ENCODE results near the gene CHST3. TPM values are rescaled to one million over a fixed set of nuclear protein-coding genes. Genes with fewer than 3 reads are reported as not detected.

The CHST3 gene
- total RNA-seq, 1 experiment from 2014 or later: 44.6 TPM

DNA sequence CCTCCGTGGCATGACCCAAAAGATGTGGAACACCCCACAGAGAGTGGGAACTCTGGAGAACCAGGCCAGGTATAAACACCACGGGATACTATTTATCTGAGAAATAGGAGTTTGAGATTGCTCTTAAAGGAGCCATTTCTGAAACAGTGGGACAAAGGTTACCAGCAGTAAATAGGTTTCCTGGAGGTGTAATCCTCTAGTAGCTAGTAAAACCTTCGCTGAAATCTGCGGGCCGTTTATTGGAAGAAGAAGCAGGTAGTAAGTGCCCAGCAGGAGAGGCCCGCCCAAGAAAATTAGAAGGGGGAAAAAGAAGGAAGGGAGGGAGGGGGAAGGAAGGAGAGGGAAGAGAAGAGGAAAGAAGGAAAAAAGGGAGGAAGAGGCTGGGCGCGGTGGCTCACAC lies 51.6 kb downstream of the CHST3 start:
- Histone ChIP-seq H3K27ac (ENCODE audit: low read length) (no peak overlapping the region), H3K4me1 (ENCODE audit: control insufficient read depth, insufficient read depth, low read length) (0 out of 2 replicates have a peak, but pooled peaks cover 10% of the 10 kb centered on the region), H3K9me3 (ENCODE audit: control insufficient read depth, insufficient read depth, low read depth, low read length) (no peaks in the 10 kb centered on the region), H3K27me3 (ENCODE audit: control insufficient read depth, insufficient read depth, low read length) (no peaks in the 10 kb centered on the region), H3K36me3 (ENCODE audit: control insufficient read depth, insufficient read depth, low read length) (no peaks in the 10 kb centered on the region), H3K4me3 (ENCODE audit: low read depth in 2 of 2, low read length in 2 of 2) (no peak overlapping the region)
- no TSS peak for BruUV-seq (replicated peaks)
- intact Hi-C loops (cut with micrococcal nuclease; ENCODE audit: unreplicated experiment): no loop called here
- no peak for TF ChIP-seq POLR2AphosphoS5 (IDR thresholded peaks at IDR 0.05; ENCODE audit: low read depth, low read length)
- ATAC-seq: no peak
- POLR2A ChIA-PET: no interaction called here
- DNase-seq (ENCODE audit: low read depth, low spot score): no peak
- in situ Hi-C loops (cut with HindIII; ENCODE audit: low pct_unique_long_range_greater_than_20kb, low sequenced_read_pairs): no loop called here
- CTCF ChIA-PET: no interaction called here

DNA sequence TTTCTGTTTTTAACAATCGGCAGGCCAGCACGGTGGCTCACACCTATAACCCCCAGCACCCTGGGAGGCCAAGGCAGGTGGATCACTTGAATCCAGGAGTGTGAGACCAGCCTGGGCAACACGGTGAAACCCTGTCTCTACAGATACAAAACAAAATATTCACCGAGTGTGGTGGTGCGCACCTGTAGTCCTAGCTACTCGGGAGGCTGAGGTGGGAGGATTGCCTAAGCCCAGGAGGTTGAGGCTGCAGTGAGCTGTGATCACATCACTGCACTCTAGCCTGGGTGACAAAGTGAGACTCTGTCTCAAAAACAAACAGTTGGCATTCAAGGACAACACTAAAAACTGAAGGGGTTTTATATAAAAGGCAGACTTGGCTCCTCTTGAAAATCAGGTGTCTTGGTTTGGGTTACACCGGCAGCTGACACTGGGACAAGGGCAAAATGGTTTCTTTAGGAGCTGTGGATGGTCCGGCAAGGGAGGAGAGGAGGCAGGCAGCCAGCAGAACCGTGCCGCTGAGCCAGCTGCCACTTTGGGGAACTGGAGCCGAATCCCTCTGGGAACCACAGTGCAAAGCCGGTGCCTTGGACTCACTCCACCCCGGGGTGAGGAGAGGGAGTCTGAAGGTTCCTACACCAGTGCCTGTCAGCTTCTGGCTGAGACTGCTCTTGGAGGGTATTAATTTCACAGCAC lies 52.6 kb downstream of the CHST3 start:
- DNase-seq (ENCODE audit: low read depth, low spot score) (no peak), ATAC-seq (peak; percentile 31)
- no peaks in the 10 kb centered on the region for H3K9me3 ChIP-seq (ENCODE audit: control insufficient read depth, insufficient read depth, low read depth, low read length)
- intact Hi-C loops (cut with micrococcal nuclease; ENCODE audit: unreplicated experiment) (no loop called here), in situ Hi-C loops (cut with HindIII; ENCODE audit: low pct_unique_long_range_greater_than_20kb, low sequenced_read_pairs) (no loop called here)
- POLR2A ChIA-PET: no interaction called here
- CTCF ChIA-PET: interaction anchor here (1.0 kb wide), 1 partner anchor 32 kb away, joined by 3 read pairs; no protein-coding TSS in a partner anchor
- H3K27me3 ChIP-seq (ENCODE audit: control insufficient read depth, insufficient read depth, low read length): no peaks in the 10 kb centered on the region
- BruUV-seq (replicated peaks): no TSS peak
- H3K4me3 ChIP-seq (ENCODE audit: low read depth in 2 of 2, low read length in 2 of 2): no peak overlapping the region
- H3K36me3 ChIP-seq (ENCODE audit: control insufficient read depth, insufficient read depth, low read length): no peaks in the 10 kb centered on the region
- no peak for TF ChIP-seq SIN3A (IDR thresholded peaks at IDR 0.05; ENCODE audit: borderline replicate concordance, insufficient read depth, low read depth, low read length)
- TF ChIP-seq POLR2AphosphoS5 (IDR thresholded peaks at IDR 0.05; ENCODE audit: low read depth, low read length): no peak
- TF ChIP-seq, protein P1, sequence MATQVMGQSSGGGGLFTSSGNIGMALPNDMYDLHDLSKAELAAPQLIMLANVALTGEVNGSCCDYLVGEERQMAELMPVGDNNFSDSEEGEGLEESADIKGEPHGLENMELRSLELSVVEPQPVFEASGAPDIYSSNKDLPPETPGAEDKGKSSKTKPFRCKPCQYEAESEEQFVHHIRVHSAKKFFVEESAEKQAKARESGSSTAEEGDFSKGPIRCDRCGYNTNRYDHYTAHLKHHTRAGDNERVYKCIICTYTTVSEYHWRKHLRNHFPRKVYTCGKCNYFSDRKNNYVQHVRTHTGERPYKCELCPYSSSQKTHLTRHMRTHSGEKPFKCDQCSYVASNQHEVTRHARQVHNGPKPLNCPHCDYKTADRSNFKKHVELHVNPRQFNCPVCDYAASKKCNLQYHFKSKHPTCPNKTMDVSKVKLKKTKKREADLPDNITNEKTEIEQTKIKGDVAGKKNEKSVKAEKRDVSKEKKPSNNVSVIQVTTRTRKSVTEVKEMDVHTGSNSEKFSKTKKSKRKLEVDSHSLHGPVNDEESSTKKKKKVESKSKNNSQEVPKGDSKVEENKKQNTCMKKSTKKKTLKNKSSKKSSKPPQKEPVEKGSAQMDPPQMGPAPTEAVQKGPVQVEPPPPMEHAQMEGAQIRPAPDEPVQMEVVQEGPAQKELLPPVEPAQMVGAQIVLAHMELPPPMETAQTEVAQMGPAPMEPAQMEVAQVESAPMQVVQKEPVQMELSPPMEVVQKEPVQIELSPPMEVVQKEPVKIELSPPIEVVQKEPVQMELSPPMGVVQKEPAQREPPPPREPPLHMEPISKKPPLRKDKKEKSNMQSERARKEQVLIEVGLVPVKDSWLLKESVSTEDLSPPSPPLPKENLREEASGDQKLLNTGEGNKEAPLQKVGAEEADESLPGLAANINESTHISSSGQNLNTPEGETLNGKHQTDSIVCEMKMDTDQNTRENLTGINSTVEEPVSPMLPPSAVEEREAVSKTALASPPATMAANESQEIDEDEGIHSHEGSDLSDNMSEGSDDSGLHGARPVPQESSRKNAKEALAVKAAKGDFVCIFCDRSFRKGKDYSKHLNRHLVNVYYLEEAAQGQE (IDR thresholded peaks at IDR 0.05; ENCODE audit: insufficient read depth in 1 of 2, low read depth in 2 of 2, low read length in 1 of 2): no peak
- TF ChIP-seq, protein P2, sequence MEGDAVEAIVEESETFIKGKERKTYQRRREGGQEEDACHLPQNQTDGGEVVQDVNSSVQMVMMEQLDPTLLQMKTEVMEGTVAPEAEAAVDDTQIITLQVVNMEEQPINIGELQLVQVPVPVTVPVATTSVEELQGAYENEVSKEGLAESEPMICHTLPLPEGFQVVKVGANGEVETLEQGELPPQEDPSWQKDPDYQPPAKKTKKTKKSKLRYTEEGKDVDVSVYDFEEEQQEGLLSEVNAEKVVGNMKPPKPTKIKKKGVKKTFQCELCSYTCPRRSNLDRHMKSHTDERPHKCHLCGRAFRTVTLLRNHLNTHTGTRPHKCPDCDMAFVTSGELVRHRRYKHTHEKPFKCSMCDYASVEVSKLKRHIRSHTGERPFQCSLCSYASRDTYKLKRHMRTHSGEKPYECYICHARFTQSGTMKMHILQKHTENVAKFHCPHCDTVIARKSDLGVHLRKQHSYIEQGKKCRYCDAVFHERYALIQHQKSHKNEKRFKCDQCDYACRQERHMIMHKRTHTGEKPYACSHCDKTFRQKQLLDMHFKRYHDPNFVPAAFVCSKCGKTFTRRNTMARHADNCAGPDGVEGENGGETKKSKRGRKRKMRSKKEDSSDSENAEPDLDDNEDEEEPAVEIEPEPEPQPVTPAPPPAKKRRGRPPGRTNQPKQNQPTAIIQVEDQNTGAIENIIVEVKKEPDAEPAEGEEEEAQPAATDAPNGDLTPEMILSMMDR (IDR thresholded peaks at IDR 0.05): no peak
- TF ChIP-seq TCF7L2 (IDR thresholded peaks at IDR 0.05; ENCODE audit: low read depth, low read length): no peak
- H3K4me1 ChIP-seq (ENCODE audit: control insufficient read depth, insufficient read depth, low read length): 0 out of 2 replicates have a peak, but pooled peaks cover 10% of the 10 kb centered on the region
- H3K27ac ChIP-seq (ENCODE audit: low read length): no peak overlapping the region

Data from Panc1 (cell line).